GM12865 (cell line): ENCODE measurements around the gene THBS1.

Experiments
- DNase-seq: peaks from one replicate; pipeline ENCODE4 v3.0.0; 2010; ENCODE audit warnings: low read depth
- H3K4me3 ChIP-seq: 2 replicates; pipeline ENCODE4 v1.5.1; 2011; ENCODE audit warnings: mild to moderate bottlenecking, low read depth, low read length, control low read depth
- CTCF ChIP-seq: IDR thresholded peaks from 2 replicates; pipeline ENCODE4 v1.5.1; 2011; ENCODE audit warnings: low read length, control low read depth, low read depth, inconsistent platforms; ENCODE audit not compliant: insufficient read depth; ENCODE audit errors: missing control alignments

The THBS1 gene

GRCh38 chr15:39592500-39592899, 11.6 kb downstream of the THBS1 start:
- H3K4me3 ChIP-seq = no peak overlapping the region
- no peak for TF ChIP-seq CTCF
- DNase-seq = no peak

- TF ChIP-seq CTCF = no peak
- DNase-seq = no peak
- H3K4me3 ChIP-seq = no peak overlapping the region
Observed at GRCh38 chr15:39593071-39593655, 12.3 kb downstream of the THBS1 start.

GRCh38 chr15:39593656-39594445, 13.0 kb downstream of the THBS1 start:
- no peak overlapping the region for H3K4me3 ChIP-seq
- DNase-seq = no peak
- no peak for TF ChIP-seq CTCF

GRCh38 chr15:39594446-39595337, 13.8 kb downstream of the THBS1 start:
- no peak overlapping the region for H3K4me3 ChIP-seq
- DNase-seq = no peak
- TF ChIP-seq CTCF = no peak

GRCh38 chr15:39595338-39596221, 14.7 kb downstream of the THBS1 start:
- no peak overlapping the region for H3K4me3 ChIP-seq
- no peak for DNase-seq
- no peak for TF ChIP-seq CTCF

GRCh38 chr15:39596358-39597051, 15.6 kb downstream of the THBS1 start:
- TF ChIP-seq CTCF = no peak
- H3K4me3 ChIP-seq = no peak overlapping the region
- DNase-seq = no peak
